Measurements from ENCODE around the gene LGALS3.
"Not testable (repeated sequence)": the region's sequence is repeated elsewhere in the genome, so short reads cannot be mapped to it uniquely, and the experiment has no call there.

The LGALS3 gene

GRCh38 chr14:55129086-55129427 is at the start of gene LGALS3:
Gene LGALS3 (plus strand): TSS chr14:55129252. CDS start chr14:55137374, 8,122 bp downstream.
- in situ Hi-C loops (cut with MboI; ENCODE audit: low sequenced_read_pairs) = no loop called here

GRCh38 chr14:55079961-55080360 is 49.1 kb upstream of the LGALS3 start:
- in situ Hi-C loops (cut with MboI; ENCODE audit: low sequenced_read_pairs) = not testable (repeated sequence)

DNA sequence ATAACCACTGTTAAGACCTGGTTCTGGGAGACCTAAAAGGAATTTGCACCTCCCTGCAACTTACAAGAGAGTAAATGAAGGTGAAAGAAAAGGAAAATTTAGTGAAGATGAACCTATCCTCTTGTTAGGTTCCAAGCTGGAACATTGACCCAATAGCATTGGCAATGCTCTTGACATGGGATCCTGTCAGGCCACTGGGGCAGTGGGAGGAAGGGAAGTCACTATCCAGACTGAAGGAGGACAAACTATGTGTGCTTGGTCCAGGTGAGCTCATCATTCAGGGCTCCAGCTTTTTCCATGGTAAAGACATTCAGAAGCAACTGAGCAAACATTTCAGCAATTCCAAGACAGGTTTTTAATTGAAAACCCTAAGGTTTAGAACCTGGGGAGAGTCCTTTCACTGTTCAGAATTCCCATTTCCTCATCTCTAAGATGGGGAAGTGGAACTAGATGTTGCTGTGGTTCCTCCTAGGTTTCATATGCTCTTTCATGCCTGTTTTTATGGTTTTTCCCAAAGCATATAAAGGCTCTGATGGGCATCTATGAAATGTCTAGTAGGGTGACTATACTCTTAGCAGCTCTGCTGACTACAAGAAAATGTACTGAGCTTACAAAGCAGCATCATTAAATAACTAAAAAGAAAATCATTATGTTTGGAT is 44.5 kb upstream of the LGALS3 start:
- in situ Hi-C loops (cut with MboI; ENCODE audit: low sequenced_read_pairs) = no loop called here

DNA sequence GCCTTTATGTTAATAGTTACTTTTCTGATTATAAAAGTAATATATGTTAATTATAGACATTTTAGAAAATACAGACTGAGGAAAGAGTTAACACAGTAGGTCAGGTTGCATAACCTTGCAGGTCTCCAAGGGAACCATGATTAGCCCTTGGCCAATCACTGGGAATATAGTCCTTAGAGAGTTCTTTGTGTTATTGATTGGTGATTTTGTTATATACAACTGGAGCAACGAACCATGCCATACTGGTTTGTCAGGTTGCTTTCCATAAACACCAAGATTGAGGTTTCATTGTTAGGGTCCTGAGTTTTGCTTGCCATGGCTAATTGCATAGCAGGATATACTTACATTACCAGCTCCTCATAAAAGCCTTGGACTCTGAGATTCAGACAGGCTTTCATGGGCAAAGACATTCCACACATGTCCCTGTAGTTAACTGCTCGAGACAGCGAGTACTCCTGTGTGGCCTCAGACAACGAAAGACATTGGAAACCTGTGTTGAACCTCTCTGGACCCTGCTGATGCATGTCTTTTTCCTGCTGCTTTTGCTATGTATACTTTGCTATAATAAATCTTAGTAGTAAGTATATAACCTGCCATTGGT is 43.9 kb upstream of the LGALS3 start:
- in situ Hi-C loops (cut with MboI; ENCODE audit: low sequenced_read_pairs) = no loop called here

DNA sequence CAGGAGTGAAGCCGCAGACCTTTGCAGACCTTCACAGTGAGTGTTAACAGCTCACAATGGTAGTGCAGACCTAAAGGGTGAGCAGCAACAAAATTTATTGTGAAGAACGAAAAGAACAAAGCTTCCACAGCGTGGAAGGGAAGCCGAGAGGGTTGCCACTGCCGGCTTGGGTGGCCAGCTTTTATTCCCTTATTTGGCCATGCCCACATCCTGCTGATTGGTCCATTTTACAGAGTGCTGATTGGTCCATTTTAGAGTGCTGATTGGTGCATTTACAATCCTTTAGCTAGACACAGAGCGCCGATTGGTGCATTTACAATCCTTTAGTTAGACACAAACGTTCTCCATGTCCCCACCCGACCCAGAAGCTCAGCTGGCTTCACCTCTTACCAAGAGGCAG is 42.1 kb upstream of the LGALS3 start:
- in situ Hi-C loops (cut with MboI; ENCODE audit: low sequenced_read_pairs) = no loop called here

DNA sequence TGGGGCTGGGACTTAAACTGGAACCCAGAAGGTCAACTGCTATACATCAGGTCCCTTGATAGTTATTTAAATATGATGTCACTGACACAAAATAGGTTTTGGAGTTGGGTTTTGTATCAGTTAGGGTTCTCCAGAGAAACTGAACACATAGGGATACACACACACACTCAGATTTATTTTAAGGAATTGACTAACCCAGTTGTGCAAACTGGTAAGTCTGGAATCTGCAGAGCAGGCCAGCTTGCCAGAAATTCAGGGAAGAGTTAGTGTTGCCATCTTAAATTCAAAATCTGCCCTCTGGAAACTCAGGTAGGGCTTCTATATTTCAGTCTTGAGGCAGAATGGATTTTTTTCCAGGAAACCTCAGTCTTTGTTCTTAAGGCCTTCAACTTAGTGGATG is 40.7 kb upstream of the LGALS3 start:
- in situ Hi-C loops (cut with MboI; ENCODE audit: low sequenced_read_pairs) = no loop called here

GRCh38 chr14:55092341-55092740 is 36.7 kb upstream of the LGALS3 start:
- in situ Hi-C loops (cut with MboI; ENCODE audit: low sequenced_read_pairs) = loop anchor here (10.0 kb wide), 1 partner anchor 62 kb away; no protein-coding TSS in a partner anchor

- in situ Hi-C loops (cut with MboI; ENCODE audit: low sequenced_read_pairs) = loop anchor here (10.0 kb wide), 1 partner anchor 60 kb away; no protein-coding TSS in a partner anchor
These were observed 34.5 kb upstream of the LGALS3 start for GRCh38 chr14:55094292-55095157.

- in situ Hi-C loops (cut with MboI; ENCODE audit: low sequenced_read_pairs) = loop anchor here (10.0 kb wide), 1 partner anchor 57 kb away; no protein-coding TSS in a partner anchor
These were observed 31.0 kb upstream of the LGALS3 start for GRCh38 chr14:55097881-55098560.

- in situ Hi-C loops (cut with MboI; ENCODE audit: low sequenced_read_pairs) = loop anchor here (10.0 kb wide), 1 partner anchor 56 kb away; no protein-coding TSS in a partner anchor
These were observed 30.5 kb upstream of the LGALS3 start for GRCh38 chr14:55098561-55098898.

GRCh38 chr14:55099756-55100155 is 29.3 kb upstream of the LGALS3 start:
- in situ Hi-C loops (cut with MboI; ENCODE audit: low sequenced_read_pairs) = loop anchor here (10.0 kb wide), 1 partner anchor 55 kb away; no protein-coding TSS in a partner anchor

DNA sequence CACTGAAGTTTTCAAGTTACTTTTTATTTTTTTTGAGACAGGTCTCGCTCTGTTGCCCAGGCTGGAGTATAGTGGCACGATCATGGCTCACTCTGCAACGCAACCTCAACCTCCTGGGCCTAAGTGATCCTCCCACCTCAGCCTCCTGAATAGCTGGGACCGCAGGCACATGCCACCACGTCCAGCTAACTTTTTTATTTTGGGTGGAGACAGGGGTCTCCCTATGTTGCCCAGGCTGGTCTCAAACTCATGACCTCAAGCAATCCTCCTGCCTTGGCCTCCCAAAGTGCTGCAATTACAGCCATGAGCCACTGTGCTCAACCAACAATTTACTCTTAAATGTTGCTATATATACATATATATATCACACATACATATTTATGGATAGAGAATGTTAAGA is 27.4 kb upstream of the LGALS3 start:
- in situ Hi-C loops (cut with MboI; ENCODE audit: low sequenced_read_pairs) = no loop called here

- in situ Hi-C loops (cut with MboI; ENCODE audit: low sequenced_read_pairs) = no loop called here
These were observed 26.9 kb upstream of the LGALS3 start for GRCh38 chr14:55102141-55102621.

- in situ Hi-C loops (cut with MboI; ENCODE audit: low sequenced_read_pairs) = no loop called here
These were observed 25.9 kb upstream of the LGALS3 start for GRCh38 chr14:55103005-55103640.

GRCh38 chr14:55103971-55104954 is 24.8 kb upstream of the LGALS3 start:
- in situ Hi-C loops (cut with MboI; ENCODE audit: low sequenced_read_pairs) = no loop called here

DNA sequence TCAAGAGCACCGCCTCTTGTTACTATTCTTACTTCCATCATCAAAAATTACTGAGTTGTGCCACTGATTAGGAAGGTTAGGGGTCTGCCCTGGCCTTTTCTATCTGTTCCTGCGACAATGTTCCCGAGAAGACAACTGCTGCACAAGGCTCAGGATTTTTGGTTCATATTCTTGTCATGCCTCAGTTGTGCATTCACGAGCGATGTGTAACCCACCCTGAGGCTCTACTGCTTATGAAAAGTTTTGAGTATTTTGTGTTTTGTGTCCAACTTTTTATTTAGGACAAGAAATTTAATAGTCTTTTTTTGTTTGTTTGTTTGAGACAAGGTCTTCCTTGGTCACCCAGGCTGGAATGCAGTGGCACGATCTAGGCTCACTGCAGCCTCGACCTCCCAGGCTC is 23.1 kb upstream of the LGALS3 start:
- in situ Hi-C loops (cut with MboI; ENCODE audit: low sequenced_read_pairs) = no loop called here

- in situ Hi-C loops (cut with MboI; ENCODE audit: low sequenced_read_pairs) = no loop called here
These were observed 21.1 kb upstream of the LGALS3 start for GRCh38 chr14:55107766-55108554.

DNA sequence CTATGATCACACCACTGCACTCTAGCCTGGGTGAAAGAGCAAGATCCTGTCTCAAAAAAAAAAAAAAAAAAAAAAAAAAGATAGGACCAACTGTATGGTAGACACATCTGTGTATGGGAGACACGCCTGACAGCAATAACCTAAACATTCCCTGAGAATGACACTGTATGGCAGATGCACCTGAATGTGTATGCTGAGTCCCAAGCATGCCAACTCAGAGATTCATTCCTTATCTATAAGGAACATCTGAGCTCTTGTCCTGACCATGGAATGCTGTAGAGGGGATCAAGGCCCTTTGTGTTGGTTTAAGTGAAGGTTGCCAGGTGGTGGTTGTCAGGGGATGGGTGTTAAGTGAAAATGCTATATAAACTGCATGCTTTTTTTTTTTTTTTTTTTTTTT is 19.2 kb upstream of the LGALS3 start:
- in situ Hi-C loops (cut with MboI; ENCODE audit: low sequenced_read_pairs) = no loop called here
